OCI-LY1 (cell line): ENCODE measurements around the gene FIBP.

ENCODE experiments used
- H2AFZ ChIP-seq: fragments of 200-600 bp; sonication (generic), shearing (Covaris generic); 2 replicates; pipeline ENCODE4 v1.6.0; 2014; ENCODE audit warnings: antibody characterized with exemption, mild to moderate bottlenecking, low read length
- H3F3A ChIP-seq: fragments of 200-600 bp; sonication (generic), shearing (Covaris generic); 2 replicates; pipeline ENCODE4 v1.6.0; 2014; ENCODE audit warnings: mild to moderate bottlenecking, antibody characterized with exemption, low read length, moderate library complexity; ENCODE audit not compliant: insufficient read depth
- H3K27ac ChIP-seq: fragments of 200-600 bp; sonication (generic); 2 replicates; pipeline ENCODE4 v1.5.1; 2014; ENCODE audit warnings: low read length, mixed run types, mild to moderate bottlenecking, low read depth; ENCODE audit not compliant: poor library complexity, severe bottlenecking
- H3K27me3 ChIP-seq: fragments of 200-600 bp; sonication (generic); 2 replicates; pipeline ENCODE4 v1.6.0; 2014; ENCODE audit warnings: antibody characterized with exemption, mild to moderate bottlenecking, low read length, moderate library complexity; ENCODE audit not compliant: insufficient read depth
- H3K36me3 ChIP-seq: fragments of 200-600 bp; sonication (generic); 2 replicates; pipeline ENCODE4 v1.6.1; 2014; ENCODE audit warnings: mild to moderate bottlenecking, antibody characterized with exemption, low read length, moderate library complexity, mixed read lengths; ENCODE audit not compliant: insufficient read depth
- H3K4me1 ChIP-seq: fragments of 200-600 bp; sonication (generic); 2 replicates; pipeline ENCODE4 v1.5.1; 2014; ENCODE audit warnings: mild to moderate bottlenecking, low read length, moderate library complexity; ENCODE audit not compliant: insufficient read depth, severe bottlenecking
- H3K4me2 ChIP-seq: fragments of 200-600 bp; sonication (generic), shearing (Covaris generic); 2 replicates; pipeline ENCODE4 v1.6.1; 2014; ENCODE audit warnings: low read length
- H3K4me3 ChIP-seq: fragments of 200-600 bp; sonication (generic); 2 replicates; pipeline ENCODE4 v1.5.1; 2014; ENCODE audit warnings: low read length, low read depth, mild to moderate bottlenecking, mixed read lengths; ENCODE audit not compliant: poor library complexity, severe bottlenecking
- H3K79me2 ChIP-seq: fragments of 200-600 bp; shearing (Covaris generic); 2 replicates; pipeline ENCODE4 v1.6.1; 2016; ENCODE audit warnings: mixed run types, low read length, mixed read lengths; ENCODE audit not compliant: insufficient read depth
- H3K9ac ChIP-seq: fragments of 200-600 bp; sonication (generic), shearing (Covaris generic); 2 replicates; pipeline ENCODE4 v1.6.1; 2014; ENCODE audit warnings: mild to moderate bottlenecking, low read length, mixed read lengths
- H3K9me2 ChIP-seq: fragments of 200-600 bp; sonication (generic), shearing (Covaris generic); 2 replicates; pipeline ENCODE4 v1.6.1; 2014; ENCODE audit warnings: low read depth, mild to moderate bottlenecking, low read length, mixed read lengths
- H3K9me3 ChIP-seq: fragments of 200-600 bp; shearing (Covaris generic); 2 replicates; pipeline ENCODE4 v1.6.1; 2014; ENCODE audit warnings: low read length, mixed read lengths
- H4K20me1 ChIP-seq: fragments of 200-600 bp; sonication (generic), shearing (Covaris generic); 2 replicates; pipeline ENCODE4 v1.6.0; 2016; ENCODE audit warnings: mild to moderate bottlenecking, low read length; ENCODE audit not compliant: insufficient read depth
- EZH2 ChIP-seq: fragments of 200-600 bp; sonication (generic), shearing (Covaris generic); IDR thresholded peaks from 2 replicates; pipeline ENCODE4 v1.8.0; 2017; ENCODE audit warnings: borderline replicate concordance, mixed run types, mild to moderate bottlenecking, antibody characterized with exemption, low read length, moderate library complexity, mixed read lengths
- TF ChIP-seq, protein P1 (sequence below): fragments of 200-600 bp; sonication (generic), shearing (Covaris generic); IDR thresholded peaks from 2 replicates; pipeline ENCODE4 v1.5.1; 2017; ENCODE audit warnings: mild to moderate bottlenecking, antibody characterized with exemption, low read length, moderate library complexity, mixed read lengths

Gene FIBP

DNA sequence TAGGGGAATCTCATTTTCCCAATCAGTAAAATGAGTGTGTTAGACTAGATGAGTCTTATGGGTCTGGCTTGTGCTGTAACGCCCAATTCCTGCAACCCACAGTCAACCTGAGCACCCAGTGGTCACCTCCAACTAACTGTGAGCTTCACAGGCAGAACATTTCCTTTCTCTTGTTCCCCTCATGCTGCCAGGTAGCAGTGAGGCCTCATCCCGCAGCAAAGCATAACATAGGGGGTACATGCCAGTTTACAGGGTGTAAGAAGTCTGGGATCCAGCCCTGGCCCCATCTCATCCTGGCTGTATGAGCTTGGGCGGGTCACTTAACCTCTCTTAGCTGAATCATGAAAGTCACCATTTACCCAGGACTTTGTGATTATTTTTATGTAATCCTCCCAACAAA lies 19.4 kb downstream of the FIBP start:
- H3K4me2 ChIP-seq = no peak overlapping the region
- H3K4me3 ChIP-seq = no peak overlapping the region
- no peak overlapping the region for H3K27ac ChIP-seq
- H3K9ac ChIP-seq = no peak overlapping the region
- no peaks in the 10 kb centered on the region for H3F3A ChIP-seq
- H2AFZ ChIP-seq = no peak overlapping the region
- H3K4me1 ChIP-seq = peaks cover 10% of the 10 kb centered on the region
- H3K27me3 ChIP-seq = peaks cover 3% of the 10 kb centered on the region; the same call in 1 of the 2 replicates
- peaks cover 36% of the 10 kb centered on the region for H3K36me3 ChIP-seq
- H3K79me2 ChIP-seq = no peaks in the 10 kb centered on the region
- TF ChIP-seq, protein P1, sequence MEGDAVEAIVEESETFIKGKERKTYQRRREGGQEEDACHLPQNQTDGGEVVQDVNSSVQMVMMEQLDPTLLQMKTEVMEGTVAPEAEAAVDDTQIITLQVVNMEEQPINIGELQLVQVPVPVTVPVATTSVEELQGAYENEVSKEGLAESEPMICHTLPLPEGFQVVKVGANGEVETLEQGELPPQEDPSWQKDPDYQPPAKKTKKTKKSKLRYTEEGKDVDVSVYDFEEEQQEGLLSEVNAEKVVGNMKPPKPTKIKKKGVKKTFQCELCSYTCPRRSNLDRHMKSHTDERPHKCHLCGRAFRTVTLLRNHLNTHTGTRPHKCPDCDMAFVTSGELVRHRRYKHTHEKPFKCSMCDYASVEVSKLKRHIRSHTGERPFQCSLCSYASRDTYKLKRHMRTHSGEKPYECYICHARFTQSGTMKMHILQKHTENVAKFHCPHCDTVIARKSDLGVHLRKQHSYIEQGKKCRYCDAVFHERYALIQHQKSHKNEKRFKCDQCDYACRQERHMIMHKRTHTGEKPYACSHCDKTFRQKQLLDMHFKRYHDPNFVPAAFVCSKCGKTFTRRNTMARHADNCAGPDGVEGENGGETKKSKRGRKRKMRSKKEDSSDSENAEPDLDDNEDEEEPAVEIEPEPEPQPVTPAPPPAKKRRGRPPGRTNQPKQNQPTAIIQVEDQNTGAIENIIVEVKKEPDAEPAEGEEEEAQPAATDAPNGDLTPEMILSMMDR = no peak
- no peak for TF ChIP-seq EZH2
- no peaks in the 10 kb centered on the region for H4K20me1 ChIP-seq
- H3K9me2 ChIP-seq = no peaks in the 10 kb centered on the region
- no peaks in the 10 kb centered on the region for H3K9me3 ChIP-seq

DNA sequence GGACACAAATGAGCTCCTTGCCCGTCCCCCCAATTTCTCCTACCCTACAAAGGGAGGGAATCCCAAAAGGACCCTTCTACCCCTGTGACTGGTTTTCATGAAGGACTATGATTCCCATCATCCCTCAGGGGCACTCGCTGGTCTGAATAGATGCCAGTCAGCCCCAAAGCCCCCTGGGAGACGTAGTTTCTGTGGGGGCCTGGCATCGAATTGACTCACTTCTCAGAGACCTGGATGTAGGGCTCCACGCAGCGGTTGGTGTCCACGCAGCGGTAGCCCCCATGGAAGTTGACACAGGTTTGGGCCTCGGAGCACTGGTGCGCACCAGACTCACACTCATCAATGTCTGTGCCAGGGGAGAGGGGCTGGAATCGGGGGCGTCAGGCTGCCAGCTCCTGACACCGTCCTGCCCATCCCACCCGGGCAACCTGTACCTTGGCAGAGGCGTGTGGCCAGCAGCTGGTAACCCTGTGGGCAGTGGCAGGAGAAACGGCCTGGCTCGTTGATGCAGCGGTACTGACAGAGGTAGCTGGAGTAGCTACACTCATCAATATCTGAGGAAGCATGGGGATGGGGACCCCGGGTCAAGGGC lies 20.1 kb downstream of the FIBP start:
- H3K36me3 ChIP-seq = peaks cover 43% of the 10 kb centered on the region
- H3K9me2 ChIP-seq = no peaks in the 10 kb centered on the region
- no peak overlapping the region for H3K27ac ChIP-seq
- H3K4me3 ChIP-seq = no peak overlapping the region
- no peaks in the 10 kb centered on the region for H4K20me1 ChIP-seq
- no peak overlapping the region for H2AFZ ChIP-seq
- no peaks in the 10 kb centered on the region for H3K79me2 ChIP-seq
- H3K9me3 ChIP-seq = no peaks in the 10 kb centered on the region
- no peaks in the 10 kb centered on the region for H3F3A ChIP-seq
- no peak overlapping the region for H3K9ac ChIP-seq
- TF ChIP-seq, protein P1 = no peak
- TF ChIP-seq EZH2 = no peak
- H3K27me3 ChIP-seq = peaks cover 3% of the 10 kb centered on the region; the same call in 1 of the 2 replicates
- H3K4me1 ChIP-seq = peaks cover 5% of the 10 kb centered on the region
- H3K4me2 ChIP-seq = no peak overlapping the region

DNA sequence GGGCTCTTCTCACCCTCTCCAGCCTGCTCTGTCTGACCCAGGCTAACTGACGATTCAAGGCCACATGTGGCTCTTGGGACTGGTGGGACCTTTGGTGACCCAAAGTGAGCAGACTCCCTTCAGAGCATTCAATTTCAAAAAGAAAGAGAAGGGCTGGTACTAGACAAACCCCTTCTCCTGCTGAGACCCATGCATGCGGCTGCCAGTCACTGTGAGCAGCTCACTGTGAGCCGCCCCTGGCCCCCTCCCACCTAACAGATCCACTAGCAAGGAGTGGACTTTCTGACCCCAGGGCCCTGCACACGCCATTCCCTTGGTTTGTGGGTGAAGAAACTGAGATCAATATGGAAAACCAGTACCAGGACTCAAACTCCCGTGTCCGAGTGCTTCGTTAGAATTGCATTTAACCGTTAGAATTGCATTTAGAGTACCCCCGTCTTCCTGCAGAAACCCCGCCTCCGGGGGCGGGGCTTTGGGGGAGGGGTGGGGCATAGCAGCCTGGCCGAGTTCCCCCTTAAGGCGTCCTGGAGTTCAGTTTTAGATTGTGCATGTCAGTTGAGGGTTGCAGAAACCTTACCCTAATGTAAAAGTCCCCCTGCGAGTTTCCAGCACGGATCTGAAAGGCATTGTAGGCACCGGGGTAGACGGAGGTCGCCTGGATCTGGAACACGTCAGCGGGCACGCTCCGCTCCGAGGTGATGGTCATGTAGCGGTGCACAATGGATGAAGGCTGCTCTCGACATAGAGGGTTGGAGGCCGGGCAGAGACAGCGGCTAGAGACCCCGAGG lies 20.8 kb downstream of the FIBP start:
- Histone ChIP-seq H3K9ac (no peak overlapping the region), H3K36me3 (peaks cover 50% of the 10 kb centered on the region), H3K4me1 (no peaks in the 10 kb centered on the region), H3K27me3 (peaks cover 3% of the 10 kb centered on the region; the same call in 1 of the 2 replicates), H3K4me2 (no peak overlapping the region), H3K27ac (no peak overlapping the region), H3K9me3 (no peaks in the 10 kb centered on the region), H2AFZ (no peak overlapping the region), H4K20me1 (no peaks in the 10 kb centered on the region), H3F3A (no peaks in the 10 kb centered on the region), H3K4me3 (no peak overlapping the region), H3K9me2 (no peaks in the 10 kb centered on the region), H3K79me2 (no peaks in the 10 kb centered on the region)
- no peak for TF ChIP-seq EZH2
- TF ChIP-seq, protein P1 = no peak
